ENCODE measurements around the gene MISFA.

MISFA gene

GRCh38 chr11:18641677-18642076, 42.1 kb downstream of the MISFA start:
- TF ChIP-seq POLR2AphosphoS5 (IDR thresholded peaks at IDR 0.05; ENCODE audit: low read depth, low read length) (no peak), FOXP2 (optimal IDR thresholded peaks at IDR 0.05; ENCODE audit: borderline replicate concordance, extremely low read depth, extremely low read length, insufficient read depth) (no peak), REST (IDR thresholded peaks at IDR 0.05; ENCODE audit: insufficient read depth in 1 of 2, low read depth in 2 of 2, low read length in 2 of 2) (no peak), TAF1 (IDR thresholded peaks at IDR 0.05; ENCODE audit: borderline replicate concordance, insufficient read depth, low read length) (no peak), SIN3A (IDR thresholded peaks at IDR 0.05; ENCODE audit: borderline replicate concordance, insufficient read depth, low read length) (no peak)

- TF ChIP-seq FOXP2 (optimal IDR thresholded peaks at IDR 0.05; ENCODE audit: borderline replicate concordance, extremely low read depth, extremely low read length, insufficient read depth) (no peak), SIN3A (IDR thresholded peaks at IDR 0.05; ENCODE audit: borderline replicate concordance, insufficient read depth, low read length) (no peak), REST (IDR thresholded peaks at IDR 0.05; ENCODE audit: insufficient read depth in 1 of 2, low read depth in 2 of 2, low read length in 2 of 2) (no peak), POLR2AphosphoS5 (IDR thresholded peaks at IDR 0.05; ENCODE audit: low read depth, low read length) (no peak), TAF1 (IDR thresholded peaks at IDR 0.05; ENCODE audit: borderline replicate concordance, insufficient read depth, low read length) (no peak)
These were observed 50.8 kb downstream of the MISFA start for GRCh38 chr11:18650353-18650752.

- TF ChIP-seq SIN3A (IDR thresholded peaks at IDR 0.05; ENCODE audit: borderline replicate concordance, insufficient read depth, low read length) = no peak
- TF ChIP-seq REST (IDR thresholded peaks at IDR 0.05; ENCODE audit: insufficient read depth in 1 of 2, low read depth in 2 of 2, low read length in 2 of 2) = no peak
- no peak for TF ChIP-seq TAF1 (IDR thresholded peaks at IDR 0.05; ENCODE audit: borderline replicate concordance, insufficient read depth, low read length)
- no peak for TF ChIP-seq FOXP2 (optimal IDR thresholded peaks at IDR 0.05; ENCODE audit: borderline replicate concordance, extremely low read depth, extremely low read length, insufficient read depth)
- TF ChIP-seq POLR2AphosphoS5 (IDR thresholded peaks at IDR 0.05; ENCODE audit: low read depth, low read length) = no peak
These were observed 51.4 kb downstream of the MISFA start for GRCh38 chr11:18650859-18651557.
